Posterior vena cava (tissue), 2 donors: ENCODE measurements around the gene MICALL2. TPM values are rescaled to one million over a fixed set of nuclear protein-coding genes. Genes with fewer than 3 reads are reported as not detected.

ENCODE experiments used
- DNase-seq: peaks from one replicate; pipeline ENCODE4 v3.0.0-alpha.2; 2020; ENCODE audit warnings: low spot score
- intact Hi-C, 2 donors: fragments of 100-400 bp; cut with DNase I; formaldehyde crosslinking; loops; one replicate each; pipeline versions ENCODE4 v1.14.1 to v1.14.2; 2022 to 2023
- total RNA-seq, 2 donors: library from RNA; stranded (reverse); fragmentation: NEBNext Ultra II Directional; extraction: Animal tissue kit (Norgen Biotek cat#: 25700); gene quantifications; one replicate each; pipeline ENCODE4 v1.2.1, GENCODE V29; 2021
- donor health status: DM: yes; HTN: yes; CAD: no.
- donor health status: DM: yes; HTN: yes; CAD: no.

The MICALL2 gene
- total RNA-seq, 2 donors from 2014 or later, result 33.3 to 38.5 TPM

GRCh38 chr7:1426474-1426873 is 32.8 kb downstream of the MICALL2 start:
- intact Hi-C loops, result no loop called here
- DNase-seq, result no peak

- DNase-seq, result no peak
- intact Hi-C loops, result no loop called here
Observed at GRCh38 chr7:1425292-1426136, 33.8 kb downstream of the MICALL2 start.

- DNase-seq, result no peak
- intact Hi-C loops, result no loop called here
Observed at GRCh38 chr7:1424041-1424440, 35.2 kb downstream of the MICALL2 start.

- intact Hi-C loops, result no loop called here
- no peak for DNase-seq
Observed at GRCh38 chr7:1423264-1423811, 35.9 kb downstream of the MICALL2 start.

- intact Hi-C loops, result no loop called here
Observed at GRCh38 chr7:1422512-1423263, 36.6 kb downstream of the MICALL2 start.

GRCh38 chr7:1421946-1422345 is 37.3 kb downstream of the MICALL2 start:
- intact Hi-C loops, result no loop called here
- DNase-seq, result no peak

More at GRCh38 chr7:1422512-1423263, 36.6 kb downstream of the MICALL2 start:
- no peak for DNase-seq

- no peak for DNase-seq
- intact Hi-C loops, result no loop called here
Observed at GRCh38 chr7:1421020-1421790, 38.1 kb downstream of the MICALL2 start.

- intact Hi-C loops, result loop anchor here in 1 of 2 donors (10.0 kb wide), 1 partner anchor 195 kb away; no protein-coding TSS in a partner anchor
- no peak for DNase-seq
Observed at GRCh38 chr7:1419688-1420087, 39.6 kb downstream of the MICALL2 start.

GRCh38 chr7:1419310-1419634 is 40.0 kb downstream of the MICALL2 start:
- no peak for DNase-seq
- intact Hi-C loops, result loop anchor here in 1 of 2 donors (10.0 kb wide), 1 partner anchor 194 kb away; no protein-coding TSS in a partner anchor

- intact Hi-C loops, result loop anchor here in 1 of 2 donors (10.0 kb wide), 1 partner anchor 194 kb away; no protein-coding TSS in a partner anchor
- no peak for DNase-seq
Observed at GRCh38 chr7:1418505-1419309, 40.6 kb downstream of the MICALL2 start.

GRCh38 chr7:1415389-1415990 is 43.8 kb downstream of the MICALL2 start:
- DNase-seq, result no peak
- intact Hi-C loops, result loop anchor here in 1 of 2 donors (10.0 kb wide), 1 partner anchor 191 kb away; no protein-coding TSS in a partner anchor

GRCh38 chr7:1413936-1414639 is 45.2 kb downstream of the MICALL2 start:
- intact Hi-C loops, result loop anchor here in 1 of 2 donors (10.0 kb wide), 1 partner anchor 189 kb away; no protein-coding TSS in a partner anchor
- no peak for DNase-seq

GRCh38 chr7:1412322-1413261 is 46.7 kb downstream of the MICALL2 start:
- DNase-seq, result peak; percentile 95
- intact Hi-C loops, result loop anchor here in 1 of 2 donors (10.0 kb wide), 1 partner anchor 188 kb away; no protein-coding TSS in a partner anchor

- intact Hi-C loops, result loop anchor here in 1 of 2 donors (10.0 kb wide), 1 partner anchor 187 kb away; no protein-coding TSS in a partner anchor
Observed at GRCh38 chr7:1411414-1411813, 47.9 kb downstream of the MICALL2 start.

GRCh38 chr7:1410992-1411391 is 48.3 kb downstream of the MICALL2 start:
- intact Hi-C loops, result loop anchor here in 1 of 2 donors (10.0 kb wide), 1 partner anchor 186 kb away; no protein-coding TSS in a partner anchor
- DNase-seq, result no peak

More at GRCh38 chr7:1411414-1411813, 47.9 kb downstream of the MICALL2 start:
- DNase-seq, result no peak

- intact Hi-C loops, result no loop called here
Observed at GRCh38 chr7:1409555-1409954, 49.7 kb downstream of the MICALL2 start.

More at GRCh38 chr7:1409555-1409954, 49.7 kb downstream of the MICALL2 start:
- DNase-seq, result no peak
